T1000 (cell line): ENCODE results near the gene IGFBPL1.
"Not testable (repeated sequence)": the region's sequence is repeated elsewhere in the genome, so short reads cannot be mapped to it uniquely, and the experiment has no call there.

ENCODE experiments used
- DNase-seq: peaks from one replicate; lab custom pipeline; 2025; ENCODE audit warnings: mixed read lengths; lab: John Stamatoyannopoulos, UW

IGFBPL1 gene, protein sequence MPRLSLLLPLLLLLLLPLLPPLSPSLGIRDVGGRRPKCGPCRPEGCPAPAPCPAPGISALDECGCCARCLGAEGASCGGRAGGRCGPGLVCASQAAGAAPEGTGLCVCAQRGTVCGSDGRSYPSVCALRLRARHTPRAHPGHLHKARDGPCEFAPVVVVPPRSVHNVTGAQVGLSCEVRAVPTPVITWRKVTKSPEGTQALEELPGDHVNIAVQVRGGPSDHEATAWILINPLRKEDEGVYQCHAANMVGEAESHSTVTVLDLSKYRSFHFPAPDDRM

DNA sequence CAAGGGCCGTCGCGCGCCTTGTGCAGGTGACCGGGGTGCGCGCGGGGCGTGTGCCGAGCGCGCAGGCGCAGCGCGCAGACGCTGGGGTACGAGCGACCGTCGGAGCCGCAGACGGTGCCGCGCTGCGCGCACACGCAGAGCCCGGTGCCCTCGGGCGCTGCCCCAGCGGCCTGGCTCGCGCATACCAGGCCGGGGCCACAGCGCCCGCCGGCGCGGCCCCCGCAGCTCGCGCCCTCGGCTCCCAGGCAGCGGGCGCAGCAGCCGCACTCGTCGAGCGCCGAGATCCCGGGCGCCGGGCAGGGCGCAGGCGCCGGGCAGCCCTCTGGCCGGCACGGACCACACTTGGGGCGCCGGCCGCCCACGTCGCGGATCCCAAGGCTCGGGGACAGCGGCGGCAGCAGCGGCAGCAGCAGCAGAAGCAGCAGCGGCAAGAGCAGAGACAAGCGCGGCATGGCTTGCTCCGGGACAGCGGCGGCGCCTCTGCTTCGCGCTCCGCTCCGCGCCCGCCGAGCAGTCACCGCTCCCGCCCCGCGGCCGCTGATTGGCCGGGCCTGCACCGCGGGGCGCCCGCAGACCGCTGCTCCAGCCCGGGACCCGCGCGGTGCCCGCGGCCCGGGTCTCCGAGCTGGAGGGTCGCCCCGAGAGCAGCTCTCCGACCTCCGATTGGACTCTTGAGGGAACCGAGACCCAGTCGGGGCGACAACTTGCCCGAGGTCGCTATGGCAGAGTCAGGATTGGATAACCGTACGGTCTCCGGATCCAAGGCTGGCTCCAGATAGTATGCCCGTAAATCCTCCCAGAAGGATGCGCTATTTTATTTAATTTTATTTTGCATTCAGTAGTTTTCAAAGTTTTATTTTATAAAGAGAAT lies at the start of gene IGFBPL1:
Gene IGFBPL1 (minus strand): TSS at position 482 of the 871 bp plus-strand sequence. CDS start 30 bp downstream, at position 452.
- no peak for DNase-seq

DNA sequence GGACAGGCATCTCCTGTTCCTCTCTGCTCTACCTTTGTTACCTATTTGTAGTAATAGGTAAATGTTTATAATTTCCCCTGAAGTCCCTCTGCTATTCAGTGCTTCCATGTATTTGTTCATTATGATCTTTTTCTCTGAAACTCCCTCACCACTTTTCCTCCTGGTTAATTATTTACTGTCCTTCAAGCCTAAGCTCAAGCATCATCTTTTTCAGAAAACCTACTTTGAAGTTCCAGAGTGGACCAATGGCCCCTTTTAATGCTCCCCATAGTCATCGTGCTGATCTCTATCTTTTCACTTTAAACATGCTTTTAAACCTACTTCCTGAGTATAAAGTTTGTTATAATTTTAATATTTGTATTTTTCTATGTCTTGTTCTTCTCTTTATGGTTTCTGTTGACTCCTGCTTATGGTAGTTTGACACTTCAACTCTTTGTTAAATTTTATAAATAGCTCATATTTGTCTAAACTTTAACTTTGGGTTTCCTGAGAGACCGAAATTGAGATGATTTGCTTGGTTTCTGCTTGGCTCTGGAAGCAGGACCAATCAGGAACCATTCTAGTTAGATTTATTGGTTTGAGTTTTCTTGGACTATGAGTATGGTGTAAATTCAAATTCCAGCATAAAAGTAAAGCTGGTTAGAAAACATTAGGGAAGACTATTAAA lies 48.5 kb upstream of the IGFBPL1 start:
- not testable (repeated sequence) for DNase-seq

DNA sequence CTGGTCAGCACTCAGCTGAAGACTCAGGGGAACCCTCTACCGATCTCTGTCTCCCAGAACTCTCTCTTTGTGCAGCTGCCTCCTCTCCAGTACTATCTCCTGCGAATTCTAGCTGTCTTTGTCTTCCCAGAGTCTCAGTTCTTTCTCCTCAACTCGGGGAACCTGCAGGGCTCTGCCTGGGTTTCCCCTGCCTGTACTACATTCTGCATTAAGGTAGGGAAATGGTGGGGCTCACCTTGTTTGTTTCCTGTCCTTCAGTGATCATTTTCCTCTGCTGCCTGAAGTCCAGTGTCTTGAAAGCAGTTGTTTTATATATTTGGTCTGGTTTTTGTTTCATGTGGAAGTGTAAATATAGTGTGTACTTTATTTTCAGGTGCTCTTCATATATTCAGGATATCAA lies 43.1 kb upstream of the IGFBPL1 start:
- no peak for DNase-seq

DNA sequence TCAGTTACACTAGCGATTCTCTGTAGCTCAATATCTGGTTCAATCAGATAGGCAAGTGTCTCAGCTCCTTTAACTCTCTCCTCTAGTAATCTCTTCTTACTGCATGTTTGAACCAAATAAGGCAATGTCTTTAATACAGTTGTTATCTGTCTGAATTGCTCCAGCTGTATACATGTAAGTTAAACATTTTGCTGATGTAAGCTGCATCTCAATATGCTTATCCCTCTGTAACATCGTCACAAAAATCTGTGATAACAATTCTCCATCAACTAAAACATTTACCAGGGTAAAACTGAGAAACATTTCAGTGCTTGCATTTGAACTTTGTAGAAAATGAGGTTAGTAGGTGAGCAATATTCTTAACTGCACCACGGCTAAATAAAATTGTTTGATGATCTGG lies 29.6 kb upstream of the IGFBPL1 start:
- DNase-seq: no peak

DNA sequence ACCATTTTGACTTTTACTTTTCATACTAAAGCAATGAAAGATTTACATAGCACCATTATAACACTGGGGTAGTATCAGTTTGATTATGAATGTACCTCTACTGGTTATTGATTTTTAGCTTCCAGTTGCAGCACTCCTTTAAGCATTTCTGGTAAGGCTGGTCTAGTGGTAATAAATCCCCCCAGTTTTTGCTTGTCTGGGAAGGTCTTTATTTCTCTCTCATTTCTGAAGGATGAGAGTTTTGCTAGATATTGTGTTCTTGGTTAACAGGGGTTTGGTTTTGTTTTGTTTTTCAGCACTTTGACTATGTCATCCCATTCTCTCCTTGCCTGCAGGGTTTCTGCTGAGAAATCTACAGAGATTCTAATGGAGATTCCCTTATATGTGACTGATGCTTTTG lies 26.9 kb upstream of the IGFBPL1 start:
- DNase-seq: no peak

DNA sequence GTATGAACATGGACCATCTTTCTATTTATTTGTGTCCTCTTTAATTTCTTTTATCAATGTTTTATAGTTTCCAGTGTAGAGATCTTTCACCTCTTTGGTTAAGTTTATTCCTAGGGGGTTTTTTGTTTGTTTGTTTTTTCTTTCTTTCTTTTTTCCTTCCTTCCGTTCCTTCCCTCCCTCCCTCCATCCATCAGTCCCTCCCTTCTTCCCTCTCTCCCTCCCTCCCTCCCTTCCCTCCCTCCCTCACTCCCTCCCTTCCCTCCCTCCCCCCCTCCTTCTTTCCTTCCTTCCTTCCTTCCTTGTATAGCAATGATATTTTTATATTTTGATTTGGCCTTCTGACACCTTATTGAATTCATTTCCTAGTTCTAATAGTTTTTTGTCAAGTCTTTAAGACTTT lies 23.4 kb upstream of the IGFBPL1 start:
- no peak for DNase-seq

DNA sequence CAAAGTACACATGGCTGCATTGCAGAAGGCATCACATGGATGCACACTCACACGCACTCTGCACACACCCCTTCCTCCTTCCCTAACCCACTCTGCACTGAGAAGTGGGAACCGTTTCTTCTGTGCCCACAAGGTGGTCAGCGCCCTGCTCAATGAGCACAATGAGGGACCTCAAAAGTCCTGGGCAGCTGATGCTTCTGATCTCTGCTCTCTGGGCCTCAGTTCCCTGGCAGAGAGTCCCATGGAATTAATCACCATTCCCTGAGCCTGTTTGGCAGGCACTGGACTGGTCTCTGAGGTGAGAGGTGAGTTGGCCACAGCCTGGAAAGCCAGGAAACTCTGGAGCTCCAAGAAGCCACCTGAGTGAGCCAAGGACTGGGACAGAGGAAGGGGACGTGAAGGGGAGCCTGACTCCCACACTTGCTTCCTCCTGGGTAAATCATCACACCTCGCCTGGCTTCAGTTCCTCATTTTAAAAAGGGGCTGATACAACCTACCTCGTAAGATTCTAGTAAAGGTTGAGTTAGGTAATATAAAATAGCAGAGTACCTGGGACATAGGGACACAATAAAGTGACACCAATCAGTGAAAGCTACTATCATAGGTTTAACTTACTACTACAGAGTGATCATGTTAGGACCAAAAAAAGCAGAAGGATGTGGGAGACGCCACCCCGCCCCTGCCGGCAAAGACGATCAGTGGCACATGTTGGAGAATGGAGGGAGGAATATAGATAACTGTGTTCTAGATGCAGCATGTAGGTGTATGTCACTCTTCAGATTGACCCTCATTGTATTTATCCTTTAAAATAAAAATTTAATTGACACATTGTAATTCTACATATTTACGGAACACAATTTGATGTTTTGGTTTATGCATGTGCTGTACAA lies 21.1 kb upstream of the IGFBPL1 start:
- no peak for DNase-seq

DNA sequence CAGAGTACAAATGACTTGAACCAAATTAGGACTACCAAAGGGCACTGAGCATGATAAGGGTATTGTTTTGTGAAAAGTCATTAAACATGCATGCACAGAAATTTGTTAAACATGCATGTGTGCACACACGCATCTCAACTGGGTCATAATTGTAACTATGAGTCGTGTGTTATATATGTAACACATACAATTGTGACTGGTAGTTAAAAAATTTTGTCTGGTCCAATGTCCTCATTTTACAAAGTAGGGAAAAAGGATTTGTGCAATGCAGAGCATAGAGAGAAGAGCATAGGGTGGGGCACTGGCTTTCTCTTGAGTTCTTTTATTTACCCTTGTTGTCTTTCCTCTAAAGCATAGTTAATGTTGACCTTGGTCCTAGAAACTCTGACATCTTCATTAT lies 19.3 kb upstream of the IGFBPL1 start:
- DNase-seq: no peak

DNA sequence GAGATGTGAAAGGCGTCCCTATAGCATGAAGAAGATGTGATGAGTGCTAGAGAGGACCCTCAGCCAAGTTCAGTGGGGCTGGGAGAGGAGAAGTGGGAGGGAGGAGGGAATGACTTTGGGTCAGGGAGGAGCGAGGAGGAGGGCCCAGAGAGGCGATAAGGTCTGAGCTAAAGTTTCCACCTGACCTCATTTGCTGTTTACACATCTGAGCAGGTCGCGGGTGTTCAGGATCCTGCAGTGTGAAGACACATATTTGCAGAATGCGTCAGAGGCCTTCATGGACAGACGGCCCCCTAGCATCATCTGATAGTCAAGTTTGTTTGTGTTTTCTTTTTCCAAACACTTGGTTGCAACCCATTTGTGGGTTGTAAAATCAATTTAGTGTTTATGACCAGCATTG lies 18.9 kb upstream of the IGFBPL1 start:
- peak; percentile 32 for DNase-seq

DNA sequence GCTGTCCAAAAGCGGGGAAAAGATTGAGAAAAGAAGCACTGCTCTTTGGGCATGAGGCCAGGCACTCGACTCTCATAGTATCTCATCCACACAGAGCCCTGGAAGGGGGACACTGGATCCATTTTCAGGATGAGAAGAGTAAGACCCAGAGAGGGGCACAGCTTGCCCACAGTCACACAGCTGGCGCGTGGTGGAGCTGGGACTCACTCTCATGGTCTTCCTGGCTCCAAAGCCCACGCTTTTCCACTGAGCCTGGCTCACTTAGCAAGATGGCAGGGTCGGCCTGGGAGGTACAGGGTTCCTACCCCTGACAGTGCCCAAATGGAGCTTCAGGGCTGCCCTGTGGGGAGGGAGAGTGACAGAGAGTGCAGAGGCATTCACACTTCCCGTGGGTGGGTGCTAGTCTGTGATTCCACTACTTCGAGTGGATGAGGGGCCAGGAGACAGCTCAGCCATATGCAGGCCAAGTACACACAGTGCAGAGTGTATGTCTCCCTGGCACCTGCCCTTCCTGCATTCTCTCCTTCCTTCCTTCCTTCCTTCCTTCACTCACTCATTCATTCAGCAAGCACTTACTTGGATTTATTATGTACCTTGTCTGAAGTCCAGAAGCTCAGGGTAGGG lies 18.3 kb upstream of the IGFBPL1 start:
- no peak for DNase-seq

DNA sequence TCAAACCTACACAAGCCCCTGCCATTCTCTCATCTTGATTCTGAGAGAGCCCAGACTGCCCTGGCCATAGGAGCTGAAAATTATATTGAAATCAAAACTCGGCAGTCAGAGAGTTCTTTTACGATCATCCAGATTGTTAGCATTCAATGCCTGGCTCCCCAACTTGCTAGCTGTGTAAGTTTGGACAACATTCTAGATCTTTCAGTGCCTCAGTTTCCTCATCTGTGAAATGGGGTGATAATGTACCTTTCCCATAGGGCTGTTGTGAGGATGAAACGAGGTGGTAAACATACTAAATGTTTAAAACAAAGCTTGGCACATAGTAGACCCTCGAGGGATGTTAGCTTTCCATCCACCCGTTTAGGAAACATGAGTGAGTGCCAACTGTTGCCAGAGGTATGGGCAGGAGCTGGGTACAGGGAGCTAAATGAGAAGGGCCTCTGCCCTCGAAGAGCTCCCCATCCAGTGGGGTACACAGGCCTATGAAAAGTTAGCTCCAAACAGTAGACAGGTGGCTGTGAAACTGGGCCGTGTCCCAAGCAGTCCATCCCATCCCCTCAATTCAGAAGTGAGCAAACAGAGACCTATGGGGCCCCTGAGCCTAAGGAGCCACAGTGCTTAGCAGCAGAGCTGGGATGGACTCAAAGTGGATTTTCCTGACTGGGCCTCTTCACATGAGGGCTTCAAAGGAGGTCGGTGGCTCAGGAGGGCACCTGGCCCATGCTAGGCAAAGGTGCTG lies 17.3 kb upstream of the IGFBPL1 start:
- DNase-seq: no peak

DNA sequence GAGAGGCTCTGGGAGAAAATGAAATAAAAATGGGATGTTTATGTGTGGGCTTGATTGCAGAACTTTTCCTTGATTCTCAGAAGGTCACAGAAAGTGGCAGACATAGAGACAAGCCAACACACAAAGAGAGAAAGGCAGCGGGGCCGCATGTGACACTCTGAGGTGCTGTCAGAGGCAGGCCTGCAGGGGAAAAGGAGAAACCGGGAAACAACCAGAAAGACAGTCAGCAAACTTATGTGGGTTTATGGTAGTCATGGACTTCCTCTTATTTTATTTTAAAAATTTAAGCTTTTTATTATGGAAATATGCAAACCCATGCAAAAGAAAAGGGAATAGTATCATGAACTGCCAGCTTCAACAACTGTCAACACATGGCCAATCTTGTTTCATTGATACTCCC lies 16.3 kb upstream of the IGFBPL1 start:
- no peak for DNase-seq

DNA sequence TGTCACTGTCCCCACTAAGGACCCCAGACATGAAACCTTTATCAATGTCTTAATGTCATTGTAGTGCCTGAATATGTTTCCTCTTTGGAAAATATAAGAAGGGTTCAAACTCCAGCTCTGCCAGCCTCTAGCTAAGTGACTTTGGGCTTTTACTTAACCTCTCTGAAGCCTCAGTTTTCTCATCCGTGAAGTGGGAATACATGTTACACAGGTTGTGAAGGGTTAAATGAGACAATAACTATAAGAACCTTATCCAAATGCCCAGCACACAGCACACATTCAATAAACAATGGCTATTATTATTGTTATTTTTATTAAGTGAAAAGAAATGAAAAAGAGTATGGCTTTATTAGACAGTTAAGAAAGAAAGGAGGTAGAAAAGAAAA lies 15.7 kb upstream of the IGFBPL1 start:
- DNase-seq: no peak

DNA sequence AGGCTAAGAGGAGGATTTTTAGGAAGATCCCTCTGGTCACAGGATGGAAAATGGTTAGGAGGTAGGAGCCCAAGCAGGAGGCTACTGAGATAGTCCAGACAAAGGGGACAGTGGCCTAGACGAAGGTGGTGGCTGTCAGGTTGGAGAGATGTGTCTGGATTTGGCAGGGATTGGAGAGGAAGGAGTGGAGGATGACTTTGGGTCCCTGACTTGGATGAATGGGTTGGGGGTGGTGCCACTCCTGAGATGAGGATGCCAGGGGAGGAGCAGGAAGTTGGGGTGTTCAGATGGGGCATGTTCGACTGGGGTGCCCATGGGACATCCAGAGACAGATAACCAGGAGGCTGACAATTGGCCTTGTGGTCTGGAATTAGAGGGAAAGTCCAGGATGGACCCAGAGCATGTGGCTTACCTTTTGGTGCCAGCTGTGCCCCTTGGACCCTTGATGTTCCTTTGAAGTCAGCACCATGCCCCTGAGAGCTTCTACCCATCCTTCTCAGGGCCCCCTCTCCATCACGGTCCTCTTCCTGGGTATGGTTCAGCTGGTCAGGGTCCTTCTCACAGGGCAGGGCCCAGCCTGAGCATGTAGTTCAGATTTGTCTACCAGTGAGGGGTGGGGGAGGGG lies 15.1 kb upstream of the IGFBPL1 start:
- DNase-seq: no peak

DNA sequence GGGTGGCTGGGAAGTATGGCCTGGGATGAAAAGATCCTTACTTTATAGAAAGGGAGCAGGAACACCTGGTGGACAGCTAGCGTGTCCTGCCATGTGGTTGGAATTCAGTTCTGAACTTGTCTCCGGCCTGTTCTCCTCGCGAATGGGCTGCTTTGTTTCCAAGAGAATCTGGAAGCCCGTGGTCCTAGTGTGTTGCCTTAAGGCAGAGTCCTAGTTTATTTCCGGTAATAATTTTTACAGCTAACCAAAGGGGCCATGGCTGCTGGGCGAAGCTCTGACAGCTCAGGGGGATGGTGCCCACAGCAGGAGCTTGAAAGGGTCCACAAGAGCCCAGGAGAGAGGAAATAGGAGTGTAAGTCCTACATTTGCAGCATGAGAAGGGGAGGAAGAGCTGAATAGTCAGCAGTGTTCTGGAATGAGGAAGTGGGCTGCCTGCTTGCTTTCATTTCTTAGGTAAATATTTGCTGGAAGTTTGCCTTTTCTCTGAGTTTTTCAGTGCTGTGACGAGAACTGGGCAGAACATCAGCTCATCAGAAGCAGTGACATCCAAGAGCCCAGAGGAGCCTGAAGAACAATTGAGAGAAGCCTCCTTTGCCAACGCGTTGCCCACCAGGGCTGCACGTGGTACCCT lies 13.1 kb upstream of the IGFBPL1 start:
- DNase-seq: no peak

DNA sequence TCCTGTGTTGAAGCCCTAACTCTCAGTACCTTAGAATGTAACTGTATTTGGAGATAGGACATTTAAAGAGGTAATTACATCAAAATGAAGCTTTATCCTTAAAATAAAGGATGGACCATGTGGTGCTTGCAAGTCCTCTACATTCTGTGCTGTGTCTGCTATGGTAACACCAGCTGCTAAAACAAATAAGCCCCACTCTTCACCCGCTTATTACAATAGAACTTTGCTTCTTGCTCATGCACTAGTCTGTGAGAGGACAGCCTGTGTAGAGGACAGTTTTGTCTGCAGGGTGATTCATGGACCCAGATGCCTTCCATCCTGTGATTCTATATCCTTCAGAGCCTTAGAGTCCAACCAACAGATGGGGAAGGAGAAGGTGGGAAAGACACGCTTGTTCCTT lies 12.5 kb upstream of the IGFBPL1 start:
- DNase-seq: no peak

DNA sequence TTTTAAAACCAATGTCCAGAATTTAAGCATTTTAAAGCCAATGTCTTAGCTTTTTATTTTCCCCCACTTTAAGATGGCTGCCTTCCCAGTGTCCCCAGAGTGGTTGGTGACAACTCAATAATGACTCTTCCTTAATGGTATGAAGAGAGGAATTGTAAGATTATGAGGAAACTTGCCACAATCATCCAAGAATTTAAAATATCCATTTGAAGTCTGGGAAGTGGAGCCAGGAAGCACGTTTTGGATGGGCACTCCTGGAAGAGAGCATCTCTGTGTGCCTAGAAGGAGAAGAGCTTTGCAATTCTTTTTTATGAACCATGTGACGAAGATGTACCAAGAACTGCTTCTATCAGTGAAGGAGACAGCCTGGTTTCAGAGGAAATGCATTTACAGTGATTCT lies 11.3 kb upstream of the IGFBPL1 start:
- DNase-seq: no peak

DNA sequence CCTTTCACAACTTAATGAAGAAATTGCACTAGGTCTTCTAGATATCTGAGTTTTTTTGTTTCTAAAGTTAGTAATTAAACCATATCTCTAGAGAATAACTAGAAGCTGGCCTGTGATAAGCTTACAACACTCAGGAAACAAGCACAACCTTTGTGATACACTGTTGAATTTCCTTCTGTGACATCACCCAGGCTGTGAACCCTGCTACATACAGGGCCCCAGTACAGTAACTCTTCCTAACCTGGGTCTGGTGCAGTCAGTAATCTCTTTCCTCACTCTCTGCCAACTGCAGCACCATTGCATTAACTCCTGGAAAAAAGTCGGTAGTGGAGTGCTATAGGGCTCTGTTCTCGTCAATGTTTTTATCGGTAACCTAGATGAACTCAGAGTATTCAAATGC lies 10.6 kb upstream of the IGFBPL1 start:
- DNase-seq: no peak

DNA sequence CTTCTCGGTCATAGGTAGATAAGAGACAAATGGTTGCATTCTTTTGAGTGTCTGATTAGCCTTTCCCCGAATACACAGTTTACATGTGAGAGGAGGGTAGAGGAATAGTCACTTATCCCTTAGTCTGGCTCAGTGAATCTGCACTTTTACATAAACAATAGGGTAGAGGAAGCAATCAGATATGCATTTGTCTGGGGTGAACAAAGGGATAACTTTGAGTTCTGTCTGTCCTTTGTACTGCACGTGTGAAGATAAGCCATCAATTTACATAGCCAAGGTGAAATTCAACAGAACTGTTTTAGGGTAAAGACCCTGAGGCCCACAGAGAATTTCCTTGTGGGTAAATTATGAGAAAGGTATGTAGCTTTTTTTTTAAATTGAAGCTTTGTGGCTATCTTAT lies 10.1 kb upstream of the IGFBPL1 start:
- no peak for DNase-seq
